ENCODE results near the gene LAD1.

Gene LAD1

DNA sequence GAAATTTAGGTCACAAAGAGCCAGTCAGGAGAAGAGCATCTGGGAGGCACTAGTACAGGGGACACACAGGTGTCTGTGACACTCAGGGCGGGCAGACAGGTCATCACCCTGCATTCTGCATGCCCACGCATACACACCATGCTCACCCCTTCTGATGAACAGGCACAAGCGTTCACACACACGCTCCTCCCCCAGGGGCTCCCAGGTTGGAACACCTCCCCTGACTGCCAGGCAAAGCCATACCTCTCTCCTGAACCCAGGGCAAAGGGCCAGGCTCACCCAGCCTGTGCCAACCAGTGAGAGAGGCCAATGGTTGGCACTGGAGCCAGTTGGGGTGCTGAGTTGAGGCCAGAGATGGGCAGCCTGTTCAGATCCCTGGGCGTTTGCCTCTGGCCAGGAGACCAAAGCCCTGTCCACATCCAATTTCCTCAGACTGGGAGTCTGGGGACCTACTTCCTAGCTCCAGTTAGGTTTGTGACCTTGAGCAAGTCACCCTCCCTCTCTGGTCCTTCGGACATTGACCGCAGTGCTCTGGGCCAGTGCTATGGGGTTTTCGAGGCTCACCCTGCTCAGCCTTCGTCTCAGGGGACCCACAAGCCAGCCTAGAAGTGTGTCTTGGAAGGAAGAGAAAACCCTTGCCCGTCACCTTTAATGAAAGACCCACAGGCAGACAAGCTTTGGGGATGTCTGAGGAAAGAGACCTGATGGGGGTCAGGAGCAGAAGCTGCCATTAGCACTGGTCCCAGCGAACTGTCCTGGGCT is 5.8 kb upstream of the LAD1 start:
- Mint-ChIP-seq H3K4me3 (no peak overlapping the region), H3K27me3 (peaks cover 19% of the 10 kb centered on the region), H3K27ac (peak overlapping the region; percentile 57), H3K36me3 (no peaks in the 10 kb centered on the region), H3K9me3 (no peaks in the 10 kb centered on the region), H3K4me1 (peaks cover 12% of the 10 kb centered on the region)
- ATAC-seq: no peak

DNA sequence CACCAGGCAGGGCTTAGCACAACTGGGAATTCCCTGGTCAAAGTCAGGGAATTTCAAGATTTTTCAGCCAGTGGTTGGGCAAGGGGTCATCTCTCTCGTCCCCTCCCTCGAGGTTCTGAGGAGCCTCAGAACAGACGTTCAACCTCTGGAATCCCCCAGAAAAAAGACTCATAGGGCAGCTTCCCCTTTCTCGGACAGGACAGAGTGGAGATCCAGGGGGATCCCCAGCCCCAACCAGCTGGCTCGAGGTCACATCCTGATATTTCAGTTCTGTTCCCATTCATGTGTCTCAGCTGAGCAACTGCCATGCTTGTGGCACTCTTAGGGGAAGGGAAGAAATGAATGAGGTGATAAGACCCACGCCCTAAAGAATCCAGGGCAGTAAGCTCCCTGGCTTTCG is 4.9 kb upstream of the LAD1 start:
- H3K36me3 Mint-ChIP-seq: no peaks in the 10 kb centered on the region
- no peaks in the 10 kb centered on the region for H3K9me3 Mint-ChIP-seq
- ATAC-seq: peak; percentile 44
- H3K27me3 Mint-ChIP-seq: peaks cover 13% of the 10 kb centered on the region
- H3K4me3 Mint-ChIP-seq: no peak overlapping the region
- H3K4me1 Mint-ChIP-seq: peaks cover 12% of the 10 kb centered on the region
- peak overlapping the region; percentile 57 for H3K27ac Mint-ChIP-seq

- no peak overlapping the region for H3K27ac Mint-ChIP-seq
- ATAC-seq: no peak
- peaks cover 12% of the 10 kb centered on the region for H3K4me1 Mint-ChIP-seq
- no peaks in the 10 kb centered on the region for H3K9me3 Mint-ChIP-seq
- H3K27me3 Mint-ChIP-seq: peaks cover 15% of the 10 kb centered on the region
- H3K36me3 Mint-ChIP-seq: no peaks in the 10 kb centered on the region
- no peak overlapping the region for H3K4me3 Mint-ChIP-seq
Measured at GRCh38 chr1:201403359-201403758, 4.2 kb upstream of the LAD1 start.

- no peaks in the 10 kb centered on the region for H3K36me3 Mint-ChIP-seq
- H3K4me1 Mint-ChIP-seq: peaks cover 3% of the 10 kb centered on the region
- no peaks in the 10 kb centered on the region for H3K9me3 Mint-ChIP-seq
- H3K27ac Mint-ChIP-seq: no peak overlapping the region
- H3K4me3 Mint-ChIP-seq: no peak overlapping the region
- H3K27me3 Mint-ChIP-seq: peaks cover 21% of the 10 kb centered on the region
- no peak for ATAC-seq
Measured at GRCh38 chr1:201401700-201402099, 2.6 kb upstream of the LAD1 start.

GRCh38 chr1:201400852-201401230 is 1.7 kb upstream of the LAD1 start:
- no peak for ATAC-seq
- no peak overlapping the region for H3K27ac Mint-ChIP-seq
- H3K4me3 Mint-ChIP-seq: no peak overlapping the region
- H3K36me3 Mint-ChIP-seq: no peaks in the 10 kb centered on the region
- H3K9me3 Mint-ChIP-seq: no peaks in the 10 kb centered on the region
- no peaks in the 10 kb centered on the region for H3K4me1 Mint-ChIP-seq
- H3K27me3 Mint-ChIP-seq: peaks cover 29% of the 10 kb centered on the region

- Mint-ChIP-seq H3K27ac (no peak overlapping the region), H3K27me3 (peaks cover 32% of the 10 kb centered on the region), H3K36me3 (no peaks in the 10 kb centered on the region), H3K4me1 (no peaks in the 10 kb centered on the region), H3K4me3 (no peak overlapping the region), H3K9me3 (no peaks in the 10 kb centered on the region)
- no peak for ATAC-seq
Measured at GRCh38 chr1:201400212-201400851, 1.2 kb upstream of the LAD1 start.

- no peak for ATAC-seq
- Mint-ChIP-seq H3K4me3 (no peak overlapping the region), H3K36me3 (no peaks in the 10 kb centered on the region), H3K27ac (no peak overlapping the region), H3K9me3 (no peaks in the 10 kb centered on the region), H3K4me1 (no peaks in the 10 kb centered on the region), H3K27me3 (peaks cover 40% of the 10 kb centered on the region)
Measured at GRCh38 chr1:201399352-201400126, 415 bp upstream of the LAD1 start.

DNA sequence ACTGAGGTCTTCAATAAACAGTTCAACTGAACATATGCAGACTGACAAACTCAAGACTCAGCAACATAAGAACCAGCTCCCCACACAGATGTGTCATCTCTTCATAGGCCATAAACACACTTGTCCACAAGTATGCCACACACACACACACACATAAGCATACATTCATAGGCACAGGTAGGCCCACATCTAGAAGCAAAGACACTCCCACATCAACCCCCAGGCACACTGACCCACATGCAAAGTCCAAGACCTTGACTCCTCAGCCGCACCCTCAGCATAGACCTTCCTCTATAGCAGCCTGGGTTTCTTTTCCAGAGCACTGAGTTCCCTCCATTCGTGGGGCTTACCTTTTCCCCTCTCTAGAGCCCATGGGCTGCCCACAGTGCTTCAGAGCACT is 1.4 kb downstream of the LAD1 start:
- no peaks in the 10 kb centered on the region for H3K36me3 Mint-ChIP-seq
- no peak overlapping the region for H3K27ac Mint-ChIP-seq
- H3K9me3 Mint-ChIP-seq: no peaks in the 10 kb centered on the region
- ATAC-seq: no peak
- H3K4me1 Mint-ChIP-seq: no peaks in the 10 kb centered on the region
- H3K4me3 Mint-ChIP-seq: no peak overlapping the region
- peaks cover 56% of the 10 kb centered on the region for H3K27me3 Mint-ChIP-seq

DNA sequence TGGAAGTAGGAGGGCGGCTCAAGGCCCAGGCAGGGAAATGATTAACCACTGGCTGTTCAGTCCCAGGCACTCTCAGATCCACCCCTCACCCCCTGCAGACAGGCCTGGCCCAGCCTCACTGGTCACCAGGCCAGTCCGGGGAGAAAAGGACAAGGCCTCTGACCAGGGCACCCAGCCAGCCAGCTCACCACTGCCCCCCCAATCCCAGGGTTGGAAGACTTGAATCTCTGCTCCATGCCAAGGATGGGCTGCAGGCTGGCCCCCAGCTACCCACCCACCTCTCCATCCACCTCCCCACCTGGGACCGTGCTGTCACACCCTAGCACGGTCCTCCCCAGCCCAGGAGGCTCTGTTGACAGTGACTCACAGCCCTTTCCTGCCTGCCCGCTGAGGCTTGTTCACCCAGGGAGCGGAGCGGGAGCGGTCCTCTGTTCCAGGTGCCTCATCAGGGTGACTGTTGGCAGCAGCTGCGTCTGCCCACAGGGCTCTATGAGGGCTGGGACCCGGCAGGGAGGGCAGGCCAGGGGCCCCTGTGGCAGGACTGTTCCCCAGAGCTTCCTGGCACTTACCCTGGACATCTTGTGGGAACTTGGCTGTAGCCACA is 2.2 kb downstream of the LAD1 start:
- Mint-ChIP-seq H3K27ac (no peak overlapping the region), H3K27me3 (peaks cover 63% of the 10 kb centered on the region), H3K9me3 (no peaks in the 10 kb centered on the region), H3K36me3 (no peaks in the 10 kb centered on the region), H3K4me1 (no peaks in the 10 kb centered on the region), H3K4me3 (no peak overlapping the region)
- ATAC-seq: no peak

- H3K9me3 Mint-ChIP-seq: no peaks in the 10 kb centered on the region
- no peak for ATAC-seq
- H3K4me1 Mint-ChIP-seq: no peaks in the 10 kb centered on the region
- peaks cover 67% of the 10 kb centered on the region for H3K27me3 Mint-ChIP-seq
- no peak overlapping the region for H3K4me3 Mint-ChIP-seq
- no peaks in the 10 kb centered on the region for H3K36me3 Mint-ChIP-seq
- no peak overlapping the region for H3K27ac Mint-ChIP-seq
Measured at GRCh38 chr1:201395936-201396335, 3.2 kb downstream of the LAD1 start.

GRCh38 chr1:201394591-201394990 is 4.5 kb downstream of the LAD1 start:
- Mint-ChIP-seq H3K27me3 (peaks cover 70% of the 10 kb centered on the region), H3K4me1 (no peaks in the 10 kb centered on the region), H3K36me3 (no peaks in the 10 kb centered on the region), H3K27ac (no peak overlapping the region), H3K9me3 (no peaks in the 10 kb centered on the region), H3K4me3 (no peak overlapping the region)
- no peak for ATAC-seq

GRCh38 chr1:201393076-201393475 is 6.0 kb downstream of the LAD1 start:
- H3K9me3 Mint-ChIP-seq: no peaks in the 10 kb centered on the region
- H3K27ac Mint-ChIP-seq: no peak overlapping the region
- no peak overlapping the region for H3K4me3 Mint-ChIP-seq
- peaks cover 58% of the 10 kb centered on the region for H3K27me3 Mint-ChIP-seq
- ATAC-seq: no peak
- no peaks in the 10 kb centered on the region for H3K36me3 Mint-ChIP-seq
- no peaks in the 10 kb centered on the region for H3K4me1 Mint-ChIP-seq

DNA sequence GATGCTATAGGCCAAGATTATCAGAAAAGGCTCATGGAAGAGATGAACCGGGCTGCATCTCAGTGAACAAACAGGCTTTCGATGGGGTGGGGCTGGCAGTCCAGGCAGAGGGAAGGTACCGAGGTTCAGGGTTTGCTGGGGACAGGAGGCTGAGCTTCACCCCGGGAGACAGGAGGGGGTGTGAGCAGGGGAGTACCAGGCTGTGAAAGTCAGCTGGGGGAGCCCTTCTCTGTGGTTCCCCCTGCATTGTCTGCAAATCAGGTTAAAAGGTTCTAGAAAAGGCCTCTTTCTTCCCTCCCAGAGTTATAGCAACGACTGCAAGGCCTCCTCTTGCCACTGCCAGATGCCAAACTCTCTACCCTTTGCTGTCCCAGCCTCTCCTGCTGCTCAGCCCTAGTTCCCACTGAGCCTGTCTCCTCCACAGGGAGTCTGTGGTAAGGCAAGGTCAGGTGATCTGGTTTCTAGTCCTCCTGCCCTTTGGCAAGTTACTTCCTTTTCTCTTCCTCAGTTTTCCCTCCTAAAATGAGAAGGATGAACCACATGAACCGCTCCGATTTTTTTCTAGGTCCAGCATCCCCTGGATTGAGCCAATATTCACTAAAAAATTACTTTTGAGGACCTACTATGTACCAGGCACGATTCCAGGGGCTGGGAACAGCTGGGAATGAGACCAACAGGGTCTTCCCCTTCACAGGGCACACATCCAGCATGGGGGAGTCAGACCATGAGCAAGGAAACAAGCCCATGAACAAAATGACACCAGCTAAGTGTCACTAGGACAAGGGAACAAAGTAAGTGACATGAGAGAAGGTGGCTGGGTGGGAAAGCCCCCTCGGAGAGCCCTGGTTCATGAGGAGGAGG is 7.2 kb downstream of the LAD1 start:
- Mint-ChIP-seq H3K4me1 (no peaks in the 10 kb centered on the region), H3K36me3 (no peaks in the 10 kb centered on the region), H3K4me3 (no peak overlapping the region), H3K27me3 (peaks cover 59% of the 10 kb centered on the region), H3K27ac (no peak overlapping the region), H3K9me3 (no peaks in the 10 kb centered on the region)
- no peak for ATAC-seq

DNA sequence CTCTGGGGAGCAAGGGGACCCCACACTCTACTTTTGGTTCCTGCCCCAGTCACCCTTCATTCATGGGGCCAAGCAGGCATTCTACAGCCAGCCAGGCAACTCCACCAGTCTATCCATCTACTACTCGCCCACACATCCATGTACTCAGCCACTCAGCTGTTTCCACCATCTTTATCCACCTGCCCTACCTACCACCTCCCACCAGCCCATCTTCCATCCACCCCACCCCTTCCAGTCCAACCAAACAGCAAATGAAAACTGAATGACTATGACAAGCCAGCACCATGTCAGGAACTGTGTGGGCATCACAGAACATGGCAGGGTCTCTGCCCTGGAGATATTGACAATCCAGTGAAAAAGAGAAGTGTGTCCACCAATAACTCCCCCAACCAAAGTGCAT is 7.9 kb downstream of the LAD1 start:
- no peak for ATAC-seq
- Mint-ChIP-seq H3K9me3 (no peaks in the 10 kb centered on the region), H3K4me3 (no peak overlapping the region), H3K27me3 (peaks cover 60% of the 10 kb centered on the region), H3K36me3 (no peaks in the 10 kb centered on the region), H3K27ac (no peak overlapping the region), H3K4me1 (no peaks in the 10 kb centered on the region)

DNA sequence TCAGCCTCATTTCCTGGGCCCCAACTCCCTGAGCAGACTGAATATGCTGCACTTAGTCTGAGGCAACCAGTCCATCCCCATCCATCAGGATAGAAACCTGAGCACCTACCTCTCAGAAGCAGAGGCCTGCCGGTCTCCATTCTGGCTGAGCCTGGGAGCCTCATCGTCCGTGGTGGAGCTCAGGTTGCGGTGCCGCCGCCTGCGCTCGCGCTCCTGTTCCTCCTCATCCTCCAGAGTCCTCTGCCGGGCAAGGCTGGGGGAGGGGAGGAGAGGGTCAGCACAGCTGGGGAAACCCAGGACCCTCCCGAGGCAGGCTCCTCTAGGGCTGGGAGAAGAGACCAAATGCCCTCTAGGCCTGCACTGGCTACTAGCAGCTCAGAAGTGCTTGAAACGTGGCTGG is 10.1 kb downstream of the LAD1 start:
- H3K4me3 Mint-ChIP-seq: no peak overlapping the region
- H3K4me1 Mint-ChIP-seq: no peaks in the 10 kb centered on the region
- peaks cover 62% of the 10 kb centered on the region for H3K27me3 Mint-ChIP-seq
- no peak overlapping the region for H3K27ac Mint-ChIP-seq
- H3K9me3 Mint-ChIP-seq: no peaks in the 10 kb centered on the region
- ATAC-seq: no peak
- H3K36me3 Mint-ChIP-seq: no peaks in the 10 kb centered on the region
